Measurements from ENCODE around the gene HIRA.
"Not testable (repeated sequence)": the region's sequence is repeated elsewhere in the genome, so short reads cannot be mapped to it uniquely, and the experiment has no call there.

The HIRA gene

DNA sequence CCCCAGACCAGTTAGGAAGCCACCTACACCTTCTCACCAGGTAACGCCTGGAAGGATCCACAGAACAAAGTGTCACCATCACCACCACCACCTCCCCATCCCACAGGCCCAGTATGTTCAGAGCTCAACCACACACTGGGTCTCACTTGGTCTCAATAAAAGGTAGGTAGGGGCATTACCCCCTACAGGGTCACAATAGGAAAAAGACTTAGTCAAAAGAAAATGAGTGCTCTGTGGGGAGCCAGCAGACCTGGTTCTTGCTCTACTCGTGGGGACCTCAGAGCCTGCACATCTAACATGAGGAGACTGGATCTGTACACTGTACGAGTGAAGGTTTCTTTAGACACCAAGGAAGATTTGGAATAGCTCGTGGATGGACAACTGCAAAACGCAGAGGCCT, 49.3 kb downstream of the HIRA start:
- DNase-seq = no peak

DNA sequence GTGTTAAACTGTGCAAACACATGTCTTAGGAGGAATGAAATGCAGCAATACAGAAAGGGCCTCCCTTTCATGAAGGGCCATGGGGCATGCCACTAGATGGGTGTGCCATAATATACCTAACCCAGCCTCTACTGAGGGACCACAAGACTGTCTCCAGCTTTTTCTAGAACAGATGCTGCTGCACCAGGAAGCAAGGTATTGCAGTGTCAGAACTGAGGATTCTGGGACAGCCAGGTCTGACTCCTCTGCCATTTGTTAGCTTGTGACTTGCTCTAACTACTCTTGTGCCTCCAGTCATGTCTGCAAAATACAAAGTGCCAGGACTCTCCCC, 53.2 kb downstream of the HIRA start:
- DNase-seq = no peak

DNA sequence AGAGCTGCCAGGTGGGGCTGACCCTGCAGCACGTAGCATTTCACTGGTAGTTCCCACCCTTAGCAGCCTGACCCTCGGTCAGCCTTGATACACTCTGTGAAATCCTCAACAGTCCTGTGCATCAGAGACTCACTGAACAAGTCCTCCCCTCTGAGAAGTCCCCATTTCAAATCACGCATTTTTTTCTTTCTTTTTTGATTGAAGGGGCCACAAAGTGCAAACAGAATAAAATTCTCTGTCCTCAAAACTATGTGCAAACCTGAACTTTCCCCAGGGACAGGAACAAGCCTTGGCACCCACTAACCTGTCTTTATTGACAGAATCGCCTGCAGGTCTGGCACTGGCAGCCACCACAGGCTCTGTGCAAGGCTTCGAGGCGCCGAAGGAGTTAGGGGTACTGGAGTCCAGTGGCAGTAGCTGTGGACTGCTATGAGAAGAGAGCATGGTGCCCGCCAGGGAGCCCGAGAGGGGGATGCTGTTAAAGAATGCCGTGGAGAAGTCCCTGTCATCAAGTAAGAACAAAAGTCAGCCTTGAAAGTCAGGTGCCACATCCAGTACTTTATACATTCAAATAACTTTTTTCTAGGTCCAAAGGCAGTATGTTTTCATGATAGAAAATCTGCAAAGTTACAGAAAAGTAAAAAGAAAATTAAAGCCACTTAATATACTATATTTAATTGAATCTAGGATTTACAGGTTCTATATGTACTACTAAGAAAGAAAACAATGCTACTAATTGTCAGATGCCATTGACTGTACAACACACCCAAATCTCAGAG, 53.8 kb downstream of the HIRA start:
- no peak for DNase-seq

DNA sequence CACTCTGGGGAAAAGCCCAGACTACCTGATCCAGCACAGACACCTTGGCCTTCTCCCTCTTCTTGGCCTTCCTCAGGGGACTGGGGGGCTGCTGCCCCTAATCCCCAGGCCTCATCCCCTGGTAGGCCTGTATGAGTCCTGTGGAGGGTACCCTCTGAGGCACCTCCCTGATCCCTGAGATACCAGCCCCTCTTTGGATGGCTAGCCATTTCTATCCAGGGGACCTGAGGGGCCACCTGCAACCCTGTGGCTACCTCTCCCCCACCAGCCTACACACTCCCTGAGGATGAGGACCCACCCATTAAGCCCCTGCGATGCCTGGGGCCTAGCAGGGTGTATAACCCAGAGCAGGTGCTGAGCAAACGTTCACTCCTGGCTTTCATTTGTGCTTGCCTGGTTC, 54.6 kb downstream of the HIRA start:
- no peak for DNase-seq

DNA sequence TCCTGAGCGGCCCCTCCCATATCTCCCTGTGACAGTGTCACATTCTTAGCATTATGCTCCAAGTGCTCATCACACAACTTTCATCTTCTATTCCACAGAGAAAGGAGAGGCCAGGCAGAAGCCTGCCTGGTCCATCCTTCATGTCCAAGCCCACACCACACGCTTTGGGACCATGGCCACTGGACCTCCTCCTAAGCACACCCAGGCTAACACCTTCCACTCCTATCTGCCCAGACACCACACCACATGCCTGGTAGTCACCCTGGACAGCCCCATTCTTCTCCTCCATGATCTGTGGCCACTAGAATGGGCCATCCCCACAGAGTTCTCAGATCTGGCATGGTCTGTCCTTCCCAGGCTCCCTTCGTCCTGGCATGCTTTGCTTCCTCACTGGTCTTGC, 55.3 kb downstream of the HIRA start:
- DNase-seq = no peak

DNA sequence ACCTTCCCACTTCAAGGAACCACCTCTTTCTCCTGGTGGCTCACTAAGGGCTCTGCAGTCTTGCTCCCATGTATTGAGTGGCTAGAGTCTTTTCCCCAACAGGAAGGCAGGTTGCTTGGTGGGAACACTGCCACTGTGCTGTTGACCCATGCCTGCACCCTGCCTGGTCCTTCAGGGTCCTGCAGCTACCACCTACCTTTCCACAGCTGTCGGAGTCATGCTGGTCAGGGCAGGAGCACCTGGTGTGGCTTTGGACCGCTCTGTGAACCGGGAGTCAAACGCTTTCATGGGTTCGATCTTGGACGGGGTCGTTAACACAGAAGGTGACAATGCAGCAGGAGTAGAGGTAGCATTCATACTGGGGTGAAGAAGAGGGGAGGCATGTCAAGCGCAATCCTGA, 56.1 kb downstream of the HIRA start:
- DNase-seq = no peak

DNA sequence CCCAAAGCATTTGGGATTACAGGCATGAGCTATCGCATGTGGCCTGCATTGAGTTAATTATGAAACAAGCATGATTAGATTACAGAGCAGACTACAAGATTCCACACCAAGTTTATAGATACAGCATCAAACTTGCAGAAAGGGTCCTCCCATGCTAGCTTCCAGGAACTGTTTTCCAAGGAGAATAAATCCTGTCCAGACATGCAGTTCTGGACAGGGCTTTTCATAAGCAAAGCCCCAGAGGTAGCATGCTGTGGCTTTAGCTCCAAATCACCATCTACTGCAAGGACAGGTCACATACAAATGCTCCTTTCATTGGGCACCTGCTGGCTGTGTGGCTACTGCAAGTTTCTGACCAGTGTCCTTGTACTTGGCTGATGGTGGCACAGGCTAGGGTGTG, 57.1 kb downstream of the HIRA start:
- DNase-seq = no peak

DNA sequence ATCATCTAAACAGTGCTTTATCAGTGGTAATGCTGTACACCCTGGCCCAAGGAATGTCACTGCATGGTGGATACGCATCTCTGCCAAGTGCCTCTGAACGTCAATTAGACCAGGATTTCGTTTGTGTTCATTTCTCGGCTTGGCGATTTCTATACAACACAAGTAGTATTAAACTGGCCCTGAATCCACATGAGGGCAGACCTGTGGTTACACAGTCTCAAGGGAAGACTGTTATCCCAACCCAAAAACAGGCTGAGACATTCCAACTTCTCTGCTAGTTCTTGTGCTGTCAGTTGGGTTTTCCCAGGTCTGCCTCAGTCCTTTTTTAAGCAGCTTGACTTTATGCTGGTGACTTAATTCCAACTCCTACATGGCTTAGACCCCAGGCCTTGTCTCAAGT, 58.1 kb downstream of the HIRA start:
- DNase-seq = no peak

DNA sequence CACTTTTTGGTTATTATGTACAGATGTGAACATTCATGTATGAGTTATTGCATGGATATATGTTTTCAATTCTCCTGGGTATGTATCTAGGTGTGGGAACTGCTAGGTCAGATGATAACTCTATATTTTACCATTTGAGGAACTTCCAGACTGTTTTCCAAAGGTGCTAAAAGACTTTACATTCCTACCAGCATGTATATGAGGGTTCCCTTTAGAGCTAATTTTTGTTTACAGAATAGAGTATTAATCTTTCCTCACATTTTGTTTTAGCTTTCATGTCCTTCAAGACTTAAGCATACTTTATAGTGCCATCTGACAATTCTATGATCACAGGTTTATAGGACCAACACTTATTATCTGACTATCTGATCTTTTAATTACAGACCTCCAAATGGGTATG, 59.6 kb downstream of the HIRA start:
- no peak for DNase-seq

DNA sequence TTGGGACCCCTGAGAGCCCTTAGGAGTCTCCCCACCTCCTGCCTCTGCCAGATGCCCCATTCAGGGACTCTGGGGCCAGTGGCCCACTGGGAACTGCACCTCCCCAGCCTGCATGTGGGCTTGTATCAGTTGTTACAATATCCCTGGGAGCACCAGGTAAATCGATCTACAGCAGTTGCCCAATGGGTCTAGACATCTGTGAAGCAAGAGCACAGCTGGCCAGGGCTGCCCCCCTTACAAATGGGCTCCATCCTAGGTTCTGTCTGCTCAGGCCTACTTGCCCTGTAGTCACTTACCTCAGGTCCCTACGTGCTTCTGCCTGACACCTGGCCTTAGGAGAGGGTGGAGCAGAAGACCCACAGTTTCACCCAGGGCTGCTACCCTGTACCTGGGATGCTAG, 62.7 kb downstream of the HIRA start:
- DNase-seq = no peak

DNA sequence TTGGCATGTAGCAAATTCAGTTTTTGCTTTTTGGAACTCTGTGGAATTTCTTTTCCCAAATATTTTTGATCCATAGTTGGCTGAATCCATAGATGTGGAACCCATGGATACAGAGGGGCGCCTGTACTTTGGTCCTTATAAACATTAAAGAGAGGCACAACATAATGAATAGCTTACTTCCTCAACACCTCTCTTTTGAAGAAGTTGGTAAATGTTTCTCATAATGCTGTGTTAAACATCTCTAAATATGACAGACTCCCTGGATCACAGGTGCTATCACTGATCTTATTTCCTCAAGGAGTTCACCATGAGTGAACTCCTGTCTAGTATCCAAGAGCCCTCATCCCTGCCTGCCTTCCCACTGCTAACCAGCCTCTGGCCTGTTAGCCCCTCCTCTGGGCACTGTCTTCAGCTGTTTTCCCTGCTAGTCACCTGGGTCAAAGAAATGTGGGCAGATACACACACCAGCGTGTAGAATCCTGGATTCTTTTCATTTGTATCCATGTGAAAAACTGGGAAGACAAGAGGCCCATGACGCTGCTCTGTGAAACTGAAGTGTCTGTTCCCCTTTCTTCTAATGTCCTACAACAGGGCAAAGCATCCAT, 63.7 kb downstream of the HIRA start:
- no peak for DNase-seq

DNA sequence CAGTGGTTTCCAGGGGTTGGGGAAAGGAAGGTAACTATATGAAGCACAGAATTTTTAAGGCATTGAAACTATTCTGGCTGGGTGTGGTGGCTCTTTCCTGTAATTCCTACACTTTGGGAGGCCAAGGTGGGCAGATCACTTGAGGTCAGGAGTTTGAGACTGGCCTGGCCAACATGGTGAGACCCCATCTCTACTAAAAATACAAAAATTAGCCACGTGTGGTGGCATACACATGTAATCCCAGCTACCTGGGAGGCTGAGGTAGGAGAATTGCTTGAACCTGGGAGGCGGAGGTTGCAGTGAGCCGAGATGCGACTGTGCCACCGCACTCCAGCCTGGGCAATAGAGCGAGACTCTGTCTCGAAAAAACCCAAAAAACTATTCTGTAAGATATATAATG, 68.0 kb downstream of the HIRA start:
- not testable (repeated sequence) for DNase-seq

DNA sequence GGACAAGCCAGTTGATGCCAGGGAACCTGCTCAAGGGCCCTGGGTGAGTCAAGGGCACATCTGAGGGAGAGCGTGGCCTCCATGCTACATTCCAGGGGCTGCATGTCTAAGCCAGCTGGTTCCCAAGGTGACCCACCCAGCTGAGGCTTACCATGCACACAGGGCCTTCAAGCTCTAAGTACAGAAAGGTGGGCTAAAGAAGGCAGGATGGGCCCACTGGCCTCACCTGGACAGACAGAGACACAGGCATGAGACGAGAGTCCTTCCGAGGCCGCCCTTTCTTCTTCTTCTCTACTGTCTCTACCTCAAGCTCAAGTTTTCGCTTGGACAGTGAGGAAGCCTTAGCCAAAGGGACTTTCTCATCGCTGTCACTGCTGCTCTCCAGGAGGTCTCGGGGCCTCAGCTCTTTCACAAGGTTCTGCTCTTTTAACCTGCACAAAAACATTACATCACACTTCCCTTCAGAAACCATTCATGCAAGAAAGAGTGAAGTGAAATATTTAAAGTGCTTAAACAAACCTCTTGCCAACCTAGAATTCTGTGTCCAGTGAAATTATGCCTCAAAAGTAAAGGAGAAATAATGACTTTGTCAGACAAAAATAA, 69.9 kb downstream of the HIRA start:
- no peak for DNase-seq

DNA sequence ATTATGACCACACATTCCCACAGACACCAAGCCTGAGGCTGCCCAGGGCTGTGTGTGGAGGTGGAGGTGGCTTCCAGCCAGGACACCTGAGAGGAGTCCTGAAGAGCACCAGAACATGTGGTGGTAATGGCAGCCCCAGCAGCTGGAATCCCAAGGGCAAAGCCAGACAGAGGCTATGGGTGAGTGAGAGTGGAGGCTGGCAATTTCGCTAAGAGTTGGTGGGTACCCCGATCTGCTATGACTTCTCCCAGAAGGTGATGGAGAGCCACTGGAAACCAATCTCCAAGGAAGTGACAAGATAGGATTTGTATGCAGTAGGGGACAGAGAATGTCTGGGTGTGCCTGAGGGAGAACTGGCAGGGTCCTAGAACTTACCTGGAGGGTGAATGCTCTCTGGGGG, 70.7 kb downstream of the HIRA start:
- no peak for DNase-seq

DNA sequence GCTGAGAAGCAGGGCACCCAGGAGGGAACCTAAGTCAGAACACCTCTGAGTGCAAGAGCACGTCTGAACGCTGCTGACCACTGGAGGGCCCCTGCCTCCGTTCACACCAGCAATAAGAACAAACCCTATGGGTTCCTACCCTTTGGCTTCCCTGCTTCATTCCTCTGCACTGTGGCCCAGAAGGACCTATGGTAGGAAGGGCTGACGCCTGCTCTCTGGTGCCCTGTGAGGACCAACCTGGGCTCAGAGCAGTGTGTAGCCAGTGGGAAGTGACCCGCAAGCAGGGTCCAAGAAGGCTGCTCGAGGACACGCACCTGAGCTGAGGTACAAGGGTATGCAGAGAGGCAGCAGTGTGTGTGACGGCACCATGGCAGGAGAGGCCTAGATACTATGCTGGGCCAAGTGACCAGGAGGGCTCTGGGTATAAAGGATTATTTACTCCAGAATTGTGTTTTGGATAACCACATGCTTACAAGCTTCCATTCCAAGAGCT, 71.2 kb downstream of the HIRA start:
- DNase-seq = no peak

DNA sequence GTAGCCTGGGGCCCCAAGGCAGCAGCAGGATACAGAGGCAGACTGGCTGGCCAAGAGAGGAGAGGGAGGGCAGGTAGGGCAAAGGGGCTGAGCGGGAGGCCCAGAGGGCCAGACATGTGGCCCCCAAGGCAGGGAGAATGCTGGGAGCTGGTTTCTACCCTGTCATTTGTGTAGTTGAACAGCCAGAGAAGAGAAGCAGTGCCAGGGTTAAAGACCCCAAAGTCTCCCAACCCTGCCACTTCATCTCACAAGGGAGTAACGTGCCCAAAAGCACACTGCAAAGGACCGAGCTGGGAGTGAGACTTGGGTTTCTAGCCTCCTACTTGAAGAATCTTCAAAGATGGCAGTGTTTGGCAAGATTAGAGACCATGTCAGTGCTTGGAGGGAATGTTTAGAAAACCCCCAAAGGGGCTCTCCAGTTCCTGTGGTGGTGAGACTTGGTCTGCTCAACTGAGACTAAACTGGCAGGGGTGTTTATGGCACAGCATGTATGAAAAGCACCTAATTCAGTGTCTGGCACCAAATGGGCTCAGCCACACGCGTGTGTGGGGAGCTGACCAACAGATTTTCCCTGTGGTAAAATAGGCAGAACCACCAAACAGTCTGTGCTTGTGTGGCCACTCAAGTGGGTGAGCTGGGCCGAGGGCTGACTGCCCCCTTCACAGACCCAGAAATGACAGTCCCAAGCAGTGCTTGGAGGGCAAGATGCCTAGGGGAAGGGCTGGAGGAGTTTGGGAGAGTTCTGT, 71.8 kb downstream of the HIRA start:
- no peak for DNase-seq

DNA sequence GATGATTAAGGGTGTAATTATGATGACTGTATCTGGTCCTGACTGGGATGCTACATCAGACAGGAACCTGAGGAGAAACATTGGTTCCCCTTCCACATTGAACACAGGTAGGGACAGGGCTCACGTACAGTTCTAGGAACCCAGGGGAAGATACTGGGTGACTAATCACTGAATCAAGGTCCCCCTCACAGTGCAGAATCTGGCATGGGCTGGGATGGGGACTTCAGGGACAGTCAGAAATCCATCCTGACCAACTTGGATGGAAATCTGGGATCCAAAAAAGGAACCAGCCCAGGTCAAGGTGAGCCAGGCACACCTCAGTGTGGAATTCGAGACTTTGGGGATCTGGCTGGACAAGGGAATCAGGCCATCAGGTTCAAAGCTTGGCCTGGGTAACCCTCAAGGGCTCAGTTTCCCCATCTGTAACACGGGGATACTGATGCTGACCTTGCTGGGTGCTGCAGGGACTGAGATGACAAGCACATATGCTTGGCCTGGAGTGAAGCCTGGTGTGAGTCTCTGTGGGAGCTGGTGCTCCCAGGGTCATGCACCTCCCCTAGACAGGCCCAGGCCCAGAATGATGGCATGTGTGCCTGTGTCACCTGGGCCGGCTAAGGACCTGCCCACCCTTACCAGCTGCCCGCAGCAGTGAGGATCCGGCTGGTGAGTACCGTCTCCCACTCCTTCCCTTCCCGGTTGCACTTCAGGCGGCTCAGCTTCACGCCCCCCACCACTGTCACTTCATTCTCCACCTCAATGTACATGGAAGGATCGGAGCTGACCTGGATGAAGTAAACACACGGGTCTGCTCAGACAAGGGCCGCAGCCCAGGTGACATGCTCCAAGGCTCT, 72.6 kb downstream of the HIRA start:
- no peak for DNase-seq

DNA sequence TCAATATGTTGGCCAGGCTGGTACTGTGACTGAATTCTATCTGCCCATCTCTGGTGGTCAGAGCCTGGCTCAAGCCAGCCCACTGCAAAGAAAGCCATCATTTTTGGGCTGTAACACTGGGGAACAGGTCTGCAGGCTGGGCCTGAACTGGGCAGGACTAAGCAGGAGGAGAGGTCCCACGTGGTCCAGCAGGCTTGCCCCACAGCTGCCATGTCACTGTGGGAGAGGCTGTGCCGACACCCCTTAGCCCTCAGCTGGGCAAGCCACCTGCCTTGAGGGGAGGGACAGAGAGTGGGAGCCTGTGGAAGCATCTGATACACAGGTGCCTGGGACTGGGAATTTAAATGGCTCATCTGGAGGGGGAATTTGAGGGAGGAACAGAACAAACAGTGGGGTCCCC, 73.3 kb downstream of the HIRA start:
- DNase-seq = no peak

DNA sequence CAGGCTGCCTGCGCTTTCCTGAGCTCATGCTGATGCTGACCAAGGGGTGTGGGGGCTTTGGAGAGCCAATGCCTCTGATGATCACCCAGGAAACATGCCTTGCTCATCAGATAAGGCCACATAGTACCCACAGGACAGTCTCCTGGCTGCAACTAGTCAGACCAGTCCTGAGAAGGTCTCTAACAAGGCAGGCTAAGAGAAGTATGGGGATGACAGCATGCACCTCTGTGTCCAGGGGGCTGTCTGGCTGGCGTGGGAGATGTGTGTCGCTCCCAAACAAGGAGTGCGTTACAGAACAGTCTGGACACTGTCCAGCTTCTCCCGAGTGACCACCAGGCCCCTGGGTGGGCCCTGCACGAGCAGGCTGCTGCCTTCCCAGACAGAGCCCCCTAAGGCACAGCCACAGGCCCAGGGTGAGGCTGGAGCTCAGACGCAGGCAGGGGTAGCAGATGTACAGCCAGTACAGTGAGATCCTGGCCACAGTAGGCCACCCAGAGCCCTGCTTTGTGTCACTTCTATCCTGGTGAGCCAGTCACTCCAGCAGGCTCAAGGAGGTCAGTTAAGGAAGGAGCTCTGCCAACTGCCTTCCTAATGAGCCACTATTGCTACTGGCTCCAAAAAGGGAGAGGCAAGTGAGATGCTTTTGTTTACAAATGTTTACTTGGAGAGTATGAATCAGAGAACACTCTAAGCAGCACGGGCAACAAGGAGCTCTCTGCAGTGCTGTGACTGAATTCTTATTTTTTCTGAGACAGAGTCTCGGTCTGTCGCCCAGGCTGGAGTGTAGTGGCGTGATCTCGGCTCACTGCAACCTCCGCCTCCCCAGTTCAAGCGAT, 74.0 kb downstream of the HIRA start:
- DNase-seq = no peak

DNA sequence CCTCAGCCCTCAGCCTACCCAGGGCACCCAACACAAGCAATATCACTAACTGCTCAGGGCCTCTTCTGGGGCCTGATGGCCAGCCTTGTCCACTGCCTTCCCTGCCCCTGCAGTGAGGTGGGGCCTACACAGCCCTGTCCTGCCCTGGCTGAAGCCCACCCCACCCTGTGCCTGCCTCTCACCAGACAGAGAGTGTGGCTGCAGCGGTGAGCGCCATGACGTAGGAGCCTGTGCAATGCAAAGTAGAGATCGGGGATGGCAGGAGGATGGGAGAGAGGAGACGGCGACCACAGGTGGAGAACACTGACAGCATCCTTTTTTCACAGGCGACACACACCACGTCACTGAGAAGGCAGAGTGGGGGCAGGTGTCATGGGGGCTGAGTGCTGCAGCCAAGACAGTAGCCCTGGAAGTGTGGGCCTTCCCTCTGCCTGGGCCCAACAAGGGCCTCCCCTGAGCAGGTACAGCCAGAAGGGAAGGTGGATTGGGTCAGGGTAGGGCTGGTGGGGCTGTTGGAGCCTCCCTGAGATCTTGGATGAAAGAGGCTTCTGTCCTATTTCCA, 74.7 kb downstream of the HIRA start:
- no peak for DNase-seq

DNA sequence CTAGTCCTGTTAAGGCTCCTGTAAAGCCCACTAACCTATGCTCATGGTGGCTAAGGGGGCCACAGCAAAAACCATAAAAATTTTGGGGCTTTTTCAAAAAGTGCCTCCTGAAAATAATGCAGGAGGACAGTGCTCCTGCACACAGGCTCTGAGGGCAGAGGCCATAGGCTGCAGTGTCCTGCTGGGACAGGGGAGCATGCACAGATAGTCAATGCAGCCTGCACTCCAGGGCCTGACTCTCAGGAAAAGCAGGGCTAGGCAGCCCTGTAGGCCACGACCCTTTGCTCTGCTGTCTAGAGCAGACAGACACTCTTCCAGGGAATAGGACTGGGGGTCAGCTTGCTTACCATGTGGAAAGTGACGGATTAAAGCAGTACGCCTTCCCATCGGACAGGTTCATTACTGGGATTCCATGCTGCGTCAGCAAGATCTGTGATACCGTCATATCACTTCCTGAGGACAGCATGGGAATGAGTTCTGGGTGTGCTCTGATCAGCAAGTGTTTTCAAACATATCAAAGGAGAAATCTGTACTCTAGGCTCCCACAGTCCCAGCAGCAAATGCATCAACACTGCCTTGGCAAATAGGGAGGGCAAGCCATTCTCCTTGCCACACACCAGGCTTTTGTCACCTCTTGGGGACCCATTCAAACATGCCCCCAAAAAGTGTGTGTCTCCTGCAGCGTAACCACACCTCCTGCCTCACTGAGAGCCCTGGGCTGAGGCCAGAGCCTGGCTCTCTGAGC, 75.9 kb downstream of the HIRA start:
- DNase-seq = no peak
